Activated CD4-positive, alpha-beta T cell treated with anti-CD3 and anti-CD28 coated beads, Interleukin-2, Interleukin-4, amounts not matched to agents 100 ng/mL and 50 ng/mL, durations not matched to agents 16 hours and 8 hours (primary cell): ENCODE data around the gene ZFYVE21.
A peak's percentile ranks its signal among the peaks of the same experiment; 100 is the strongest.

ENCODE experiments used
- DNase-seq: peaks from one replicate; pipeline ENCODE4 v3.0.0-alpha.2; 2020; ENCODE audit warnings: low spot score

ZFYVE21 gene

DNA sequence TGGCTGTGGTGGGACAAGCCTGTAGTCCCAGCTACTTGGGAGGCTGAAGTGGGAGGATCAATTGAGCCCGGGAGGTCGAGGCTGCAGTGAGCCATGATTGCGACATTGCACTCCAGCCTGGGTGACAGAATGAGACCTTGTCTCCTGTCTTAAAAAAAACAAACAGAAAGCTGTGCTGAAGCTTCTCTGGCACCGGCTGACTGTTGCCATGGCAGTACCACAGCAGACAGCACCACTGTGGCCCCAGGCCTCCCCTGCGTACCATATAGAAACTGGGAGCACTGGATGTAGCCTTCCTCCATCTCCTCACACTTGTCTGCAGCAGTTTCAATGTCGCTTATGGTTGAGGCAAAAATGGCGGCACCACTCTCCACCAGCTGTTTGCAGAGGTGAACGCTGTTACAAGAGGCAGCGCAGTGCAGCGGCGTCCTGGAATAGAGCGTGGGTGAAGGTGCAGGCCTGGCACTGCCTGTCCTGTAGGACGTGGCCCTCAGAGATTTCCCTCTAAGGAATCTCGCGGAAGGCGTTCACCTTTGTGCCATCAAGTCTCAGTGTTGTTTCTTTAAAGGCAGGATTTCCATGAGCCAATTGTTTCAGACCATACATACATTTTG, 21.9 kb downstream of the ZFYVE21 start:
- no peak for DNase-seq

DNA sequence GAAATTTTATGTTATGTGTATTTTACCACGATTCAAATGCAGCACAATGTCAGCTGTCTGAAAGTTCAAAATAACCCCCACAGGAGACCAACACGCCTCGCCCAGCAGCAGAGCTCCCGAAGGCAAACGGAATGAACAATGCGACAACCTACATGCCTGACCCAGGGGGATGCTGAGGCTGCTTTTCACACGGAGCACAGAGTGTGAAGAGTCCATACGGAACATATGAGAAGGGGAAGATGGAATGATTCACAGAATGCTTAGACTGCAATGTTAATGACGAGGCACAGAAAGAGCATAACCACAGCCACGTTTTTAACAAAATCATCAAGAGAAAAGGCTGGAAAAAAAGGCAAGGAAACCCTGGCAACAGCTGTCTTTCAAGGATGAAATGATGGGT, 22.6 kb downstream of the ZFYVE21 start:
- no peak for DNase-seq

DNA sequence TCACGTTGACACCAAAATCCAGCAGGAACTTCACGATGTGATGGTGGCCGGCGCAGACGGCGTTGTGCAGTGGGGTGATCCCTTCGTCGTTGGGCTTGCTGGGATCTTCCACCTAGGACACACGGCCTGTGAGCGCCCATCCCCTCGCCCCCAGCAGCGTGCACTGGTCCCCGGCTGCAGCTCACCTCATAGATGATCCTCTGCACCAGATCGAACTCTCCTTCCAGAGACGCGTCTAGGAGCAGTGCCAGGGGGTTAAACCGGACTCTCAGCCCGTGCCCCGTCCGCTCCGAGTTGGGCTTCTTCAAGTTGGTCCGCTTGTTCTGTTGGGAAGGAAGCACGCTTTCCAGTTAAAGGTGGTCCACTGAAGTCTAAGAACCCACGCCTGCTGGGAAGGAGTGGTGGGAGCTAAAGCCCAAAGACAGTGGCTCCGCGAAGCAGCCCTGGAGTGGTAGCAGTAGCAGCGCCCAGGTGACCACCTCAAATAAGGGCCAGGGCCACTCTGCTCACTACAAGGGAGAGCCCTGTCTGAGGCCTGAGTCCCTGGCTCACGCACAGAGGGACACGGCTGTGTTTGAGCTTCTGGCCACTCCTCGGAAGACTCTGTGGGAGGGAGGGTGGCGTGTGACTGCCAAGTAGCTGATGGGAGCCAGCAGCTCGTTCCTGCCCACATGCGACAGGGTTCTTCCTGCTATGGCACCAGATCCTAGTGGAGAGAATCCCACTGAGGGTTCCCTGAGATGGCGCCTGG, 23.3 kb downstream of the ZFYVE21 start:
- no peak for DNase-seq

DNA sequence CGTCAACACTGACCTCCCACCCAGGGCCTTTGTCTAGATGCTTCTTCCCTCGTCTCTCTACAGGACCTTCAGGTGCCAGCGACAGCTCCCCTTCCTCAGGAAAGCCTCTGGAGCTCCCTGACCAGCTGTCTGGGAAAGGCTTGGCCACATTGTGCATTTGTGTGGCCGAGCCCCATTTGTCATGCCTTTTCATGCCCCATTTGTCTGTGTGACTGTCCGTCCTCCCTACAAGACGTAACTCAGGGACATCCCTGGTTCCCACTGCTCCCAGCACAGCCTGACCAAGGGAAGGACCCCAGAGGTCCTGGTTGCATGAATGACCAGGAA, 23.8 kb downstream of the ZFYVE21 start:
- DNase-seq = no peak

DNA sequence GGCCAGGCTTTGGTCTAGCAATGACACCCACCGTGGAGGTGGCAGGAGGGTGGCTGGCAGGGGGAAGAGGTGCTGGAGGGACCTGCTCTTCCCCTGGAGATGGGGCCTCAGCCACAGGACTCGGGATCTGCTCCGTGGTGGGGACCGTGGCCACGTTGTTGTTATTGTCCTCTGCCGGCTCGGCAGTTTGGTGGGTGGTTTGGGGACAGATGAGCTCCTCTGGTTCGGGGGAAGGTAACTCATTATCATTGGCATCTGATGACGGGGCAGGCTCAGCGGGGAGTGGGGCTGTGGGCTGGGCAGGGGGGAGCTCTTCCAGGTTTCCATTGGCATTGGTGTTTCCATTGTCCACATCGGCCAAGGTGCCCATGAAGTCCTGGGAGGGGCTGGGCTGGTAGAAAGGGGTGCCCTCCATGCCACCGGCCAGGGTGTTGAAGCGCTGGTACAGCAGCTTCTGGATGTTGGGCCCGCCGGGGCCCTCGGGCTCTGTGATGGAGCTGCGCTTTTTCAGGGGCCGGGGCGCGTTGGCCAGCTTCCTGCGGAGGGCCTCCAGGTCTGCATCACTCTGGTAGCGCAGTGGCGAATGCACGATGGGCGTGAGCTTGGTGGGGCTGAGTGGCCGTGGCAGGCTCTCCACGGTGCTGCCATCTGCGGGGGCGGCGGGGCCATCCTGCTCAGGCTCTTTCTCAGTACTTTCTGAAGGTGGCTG, 24.3 kb downstream of the ZFYVE21 start:
- no peak for DNase-seq

DNA sequence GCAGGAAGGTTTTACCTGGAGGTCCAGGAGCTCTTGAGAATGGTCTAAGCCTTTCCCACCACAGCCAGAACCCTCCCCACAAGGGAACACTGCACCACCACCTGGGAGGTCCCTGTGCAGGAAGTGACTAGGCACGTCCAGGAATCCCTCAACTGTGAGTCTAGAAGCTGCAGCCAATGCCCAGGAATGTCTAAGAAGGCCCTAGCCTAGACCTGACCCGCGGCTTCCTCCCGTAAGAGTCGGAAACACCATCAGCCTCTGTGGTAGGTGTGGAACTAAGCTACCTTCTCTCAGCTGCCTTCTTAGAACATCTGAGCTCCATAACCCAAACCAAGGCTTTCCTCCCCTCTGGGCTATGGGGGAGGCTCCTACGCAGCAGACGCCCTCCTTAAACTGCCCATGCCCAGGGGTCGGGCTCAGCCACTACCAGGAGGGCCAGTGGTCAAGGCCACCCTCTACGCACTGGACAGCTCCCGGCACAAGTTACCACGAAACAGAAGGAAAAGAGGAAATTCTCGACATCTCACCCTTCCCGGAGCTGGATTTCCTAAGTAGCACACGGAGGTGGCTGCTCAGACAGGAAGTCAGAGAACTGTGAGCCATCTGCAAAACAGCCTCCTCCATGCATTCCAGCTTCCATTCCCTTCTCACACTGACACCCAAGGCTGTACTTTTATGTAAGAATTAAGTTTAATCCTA, 25.5 kb downstream of the ZFYVE21 start:
- no peak for DNase-seq

DNA sequence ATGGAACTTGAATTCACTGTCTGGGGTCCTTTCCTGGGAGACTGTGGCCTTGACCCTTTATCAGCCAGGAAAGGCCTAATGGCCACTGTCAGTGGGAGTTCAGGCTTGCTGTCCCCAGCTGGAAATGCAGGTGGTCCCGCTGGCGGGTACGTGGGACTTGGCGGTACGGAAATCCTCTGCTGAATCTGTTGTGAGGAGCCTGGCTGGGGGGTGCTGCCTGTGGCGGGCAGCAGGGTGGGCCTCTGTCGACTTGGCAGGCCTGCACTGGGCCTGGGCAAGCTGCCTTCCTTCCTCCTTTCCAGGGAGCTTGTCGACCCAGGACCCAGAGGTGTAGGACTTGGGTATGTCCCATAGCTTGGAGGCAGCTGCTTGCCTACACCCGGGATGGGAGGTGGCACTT, 26.3 kb downstream of the ZFYVE21 start:
- DNase-seq = no peak

DNA sequence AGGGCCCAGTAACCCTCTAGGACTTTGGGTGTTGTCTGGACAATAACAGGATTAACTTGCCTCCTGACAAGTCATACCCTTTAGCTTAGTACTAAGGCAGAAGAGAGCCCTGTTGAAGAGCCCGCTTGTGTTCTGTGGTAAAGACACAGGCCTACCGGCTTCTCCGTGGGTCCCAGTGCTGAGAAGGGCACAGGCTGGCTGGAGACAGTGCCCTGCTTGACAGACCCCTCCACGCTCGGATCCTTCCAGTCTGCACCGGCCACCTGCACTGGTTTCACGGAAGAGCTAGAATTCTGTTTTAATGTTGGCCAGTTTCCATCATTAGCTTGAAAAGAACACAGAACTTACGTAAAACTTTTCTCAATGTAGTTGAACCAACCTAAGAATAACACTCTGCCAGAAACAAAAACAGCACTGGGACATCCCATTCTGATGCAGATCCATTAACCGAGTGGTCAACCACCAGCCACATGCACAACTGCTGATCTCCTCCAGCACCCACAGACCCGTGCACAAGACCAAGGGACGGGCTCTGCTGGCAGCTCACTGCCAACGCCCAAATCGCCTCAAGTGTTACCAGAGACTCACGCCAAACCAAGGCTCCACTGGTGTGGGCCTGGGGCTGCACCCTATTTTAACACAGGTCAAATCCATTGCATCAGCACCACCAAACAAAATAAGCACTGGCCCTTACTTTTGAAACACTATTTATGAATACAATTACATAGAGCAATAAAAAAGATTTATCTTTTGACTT, 27.1 kb downstream of the ZFYVE21 start:
- DNase-seq = no peak

DNA sequence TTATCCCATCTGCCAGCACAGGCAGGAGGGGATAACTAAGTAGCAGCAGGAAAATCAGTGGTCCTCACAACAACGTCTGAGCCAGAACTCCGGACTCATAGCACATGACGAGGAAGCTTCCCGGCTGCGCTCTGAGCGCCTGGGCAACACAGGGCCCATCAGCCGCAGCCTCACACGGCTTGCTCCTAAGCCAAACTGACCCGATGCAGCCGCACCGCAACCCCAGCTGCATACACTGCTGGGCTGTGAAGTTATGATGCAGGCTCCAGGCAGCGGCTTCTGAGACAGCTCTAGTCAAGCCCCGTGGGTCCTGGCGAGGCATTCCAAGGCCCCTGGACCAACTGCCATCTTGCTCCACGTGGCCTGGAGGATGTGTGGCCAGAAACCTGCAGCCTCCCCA, 28.1 kb downstream of the ZFYVE21 start:
- no peak for DNase-seq

DNA sequence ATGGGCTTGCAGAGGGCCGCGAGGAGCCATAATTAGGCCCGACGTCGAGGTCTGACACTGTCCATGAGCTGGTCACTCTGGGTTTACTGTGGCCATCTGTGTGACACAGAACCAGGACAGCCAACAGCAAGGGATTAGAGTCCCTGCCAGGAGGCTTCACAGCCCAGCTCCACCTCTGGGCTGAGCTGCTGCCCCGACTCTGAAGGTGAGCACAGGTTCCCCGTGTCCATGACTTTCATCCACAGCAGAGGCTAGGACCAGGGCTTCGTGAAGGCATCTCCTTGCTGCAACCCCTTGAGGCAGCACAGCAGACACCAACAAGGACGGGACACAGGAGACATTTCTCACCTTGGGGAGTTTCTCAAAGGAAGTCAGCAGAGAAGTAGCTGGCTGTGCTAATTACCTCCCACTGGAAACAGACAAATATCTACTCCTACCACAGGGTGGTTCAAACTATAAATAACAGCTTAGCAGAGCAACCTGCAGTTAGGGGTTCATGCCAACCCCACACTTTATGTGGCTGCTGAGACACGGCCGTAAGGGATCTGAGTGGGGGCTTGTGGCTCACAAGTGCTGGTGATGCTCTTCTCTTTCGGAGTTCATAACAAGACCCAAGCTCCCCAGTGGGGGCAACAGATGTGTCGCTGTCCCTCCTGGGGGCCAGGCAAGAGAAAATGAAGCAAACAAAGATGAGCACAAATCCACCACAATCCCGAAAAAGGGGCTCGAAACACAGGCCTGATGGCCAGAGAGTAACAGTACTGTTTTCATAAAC, 29.2 kb downstream of the ZFYVE21 start:
- DNase-seq = no peak

DNA sequence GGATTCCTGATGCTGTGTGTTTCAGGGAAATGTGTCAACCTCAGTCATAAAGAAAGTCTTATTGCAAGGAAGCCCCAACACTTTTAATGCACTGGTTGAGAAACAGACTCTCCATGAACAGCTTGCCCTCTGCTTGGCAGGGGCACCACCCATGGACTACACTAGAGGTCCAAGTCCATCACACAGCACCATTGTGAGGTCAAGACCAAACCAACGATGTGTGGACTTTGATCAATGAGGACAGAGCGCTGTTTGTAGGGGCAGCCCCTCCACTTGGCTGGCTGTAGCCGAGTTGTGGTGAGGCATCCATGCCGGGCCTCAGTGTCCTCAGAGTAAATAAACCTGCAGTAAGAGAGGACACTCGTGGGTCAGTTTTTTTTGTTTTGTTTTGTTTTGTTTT, 29.8 kb downstream of the ZFYVE21 start:
- no peak for DNase-seq

DNA sequence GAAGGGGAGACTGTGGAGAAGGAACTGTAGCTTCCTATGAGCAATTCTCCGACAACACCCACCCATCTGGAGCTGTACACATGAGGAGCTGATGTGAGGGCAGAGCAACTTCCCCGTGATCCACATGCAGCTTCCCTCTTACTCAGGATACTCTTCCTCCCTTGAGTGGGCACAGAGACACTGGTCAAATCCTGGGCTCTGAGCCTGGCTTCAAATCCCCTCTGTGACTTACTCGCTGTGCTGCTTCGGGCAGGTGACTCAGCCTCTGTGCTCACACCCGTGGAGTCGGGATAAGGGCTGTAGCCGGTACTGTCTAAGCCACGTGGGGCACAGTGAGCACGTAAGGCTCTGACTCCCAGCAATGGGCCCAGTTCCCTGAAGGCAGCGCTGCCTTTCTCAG, 31.1 kb downstream of the ZFYVE21 start:
- DNase-seq = no peak

DNA sequence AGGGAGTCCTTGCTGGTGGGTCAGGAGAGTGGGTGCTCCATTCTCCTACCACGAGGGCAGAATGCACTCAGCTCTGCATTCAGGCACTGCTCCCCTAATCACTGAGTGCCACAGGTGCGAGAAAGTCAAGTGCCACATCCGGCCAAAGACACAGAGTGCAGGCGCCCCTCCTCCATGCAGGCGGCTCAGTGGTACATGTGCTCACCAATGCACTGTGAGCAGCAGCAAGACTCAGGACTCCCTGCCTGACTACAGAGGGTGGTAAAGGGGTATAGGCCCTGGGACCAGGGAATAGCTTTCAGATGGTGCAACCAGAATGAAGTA, 32.9 kb downstream of the ZFYVE21 start:
- peak; percentile 51 for DNase-seq

DNA sequence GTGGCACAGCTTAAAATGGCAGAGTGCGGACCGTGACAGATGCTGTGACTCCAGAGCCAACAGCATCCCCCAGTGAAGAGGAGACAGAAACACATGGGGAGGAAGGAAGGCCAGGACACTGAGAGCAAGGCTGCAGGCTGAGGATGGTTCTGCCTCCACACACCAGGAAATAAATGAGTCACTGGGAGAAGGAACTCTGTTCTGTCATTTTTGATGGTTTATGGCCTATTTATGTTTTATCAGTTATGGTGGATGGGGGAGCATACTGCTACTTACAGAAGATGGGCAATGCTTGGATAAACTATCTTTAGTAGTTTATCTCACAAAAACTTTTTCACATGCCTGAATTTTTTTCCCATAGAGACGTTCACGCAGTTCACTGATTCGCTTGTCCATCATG, 33.8 kb downstream of the ZFYVE21 start:
- DNase-seq = no peak

DNA sequence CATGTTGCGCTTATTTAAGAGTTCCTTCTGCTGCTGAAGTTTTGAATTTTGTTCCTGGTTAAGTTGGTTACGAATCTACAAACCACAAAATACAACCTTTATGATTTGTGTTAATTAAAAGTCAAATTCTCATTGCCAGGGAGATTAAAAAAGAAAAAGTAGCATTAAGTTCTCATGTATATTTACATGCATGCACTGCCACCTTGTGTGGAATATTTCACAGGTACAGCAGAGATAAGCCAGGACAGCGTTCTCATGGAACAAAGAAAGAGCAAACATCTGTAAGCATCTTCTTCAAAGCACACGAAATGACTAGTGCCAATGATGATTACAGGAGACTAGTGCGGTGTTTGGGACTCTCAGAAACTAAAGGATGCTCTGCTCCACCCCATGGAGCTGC, 34.2 kb downstream of the ZFYVE21 start:
- DNase-seq = no peak

DNA sequence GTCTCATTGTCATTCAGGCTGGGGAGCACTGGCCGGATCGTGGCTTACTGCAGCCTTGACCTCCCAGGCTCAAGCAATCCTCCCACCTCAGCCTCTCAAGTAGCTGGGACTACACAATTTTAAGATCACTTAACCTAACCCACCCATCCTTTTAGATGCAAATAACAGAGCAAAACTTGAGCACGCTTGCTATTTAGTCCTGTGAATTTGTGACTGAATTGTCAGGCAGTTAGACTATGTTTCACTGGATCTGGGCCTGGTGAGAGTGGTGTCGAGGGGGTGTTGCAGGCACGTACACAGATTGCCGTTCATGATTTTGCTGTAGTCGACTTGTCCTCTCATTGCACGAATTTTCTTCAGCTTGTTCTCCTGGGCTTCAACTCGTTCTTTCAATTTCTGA, 38.2 kb downstream of the ZFYVE21 start:
- no peak for DNase-seq

DNA sequence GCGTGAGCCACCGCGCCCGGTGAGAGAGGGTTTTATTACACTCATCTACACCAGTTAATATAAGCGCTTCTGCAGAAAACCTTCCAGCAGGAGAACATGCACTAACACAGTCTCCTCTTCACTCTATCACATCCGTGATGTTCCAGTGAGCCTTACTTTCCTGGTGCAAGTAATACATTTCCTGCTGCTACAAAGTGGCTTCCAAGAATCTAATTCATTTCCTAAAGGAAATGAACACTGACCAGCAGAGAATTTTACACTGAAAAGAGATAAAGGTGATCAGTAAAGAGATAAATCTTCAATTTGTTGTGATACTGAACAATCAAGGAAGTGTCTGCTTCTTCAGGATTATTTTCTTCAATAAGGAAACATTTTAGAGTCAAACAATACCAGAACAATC, 39.5 kb downstream of the ZFYVE21 start:
- DNase-seq = no peak

DNA sequence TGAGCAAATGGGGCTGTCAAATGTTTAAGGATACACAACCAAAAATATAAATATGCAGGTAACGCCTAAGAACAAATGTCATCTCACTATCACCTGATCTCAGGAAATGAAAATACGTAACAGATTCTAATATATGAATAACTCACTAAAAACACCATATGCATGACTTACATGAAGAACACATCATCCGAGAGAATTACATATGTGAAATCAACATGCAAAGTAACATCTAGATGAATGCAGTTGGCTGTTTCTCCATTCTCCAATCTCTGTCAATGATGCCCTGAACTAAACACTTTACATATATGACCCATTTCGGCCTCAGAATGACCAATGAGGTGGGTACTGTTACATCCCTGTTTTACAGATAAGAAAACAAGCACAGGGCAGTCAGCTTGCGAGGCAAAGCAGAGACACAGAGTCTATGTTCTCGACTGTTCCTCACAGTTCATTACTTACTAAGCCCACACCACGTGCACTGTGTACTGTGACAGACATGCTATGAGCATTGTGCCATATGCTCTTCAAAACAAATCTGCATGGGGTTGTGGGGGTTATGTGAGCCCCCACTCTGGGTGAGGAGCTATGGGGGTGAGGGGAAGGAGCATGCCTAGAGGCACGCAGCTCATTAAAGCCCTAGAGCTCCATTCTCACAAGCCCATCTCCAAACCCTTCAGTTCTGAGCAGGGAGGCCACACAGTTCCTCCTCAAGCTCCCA, 42.6 kb downstream of the ZFYVE21 start:
- DNase-seq = no peak

DNA sequence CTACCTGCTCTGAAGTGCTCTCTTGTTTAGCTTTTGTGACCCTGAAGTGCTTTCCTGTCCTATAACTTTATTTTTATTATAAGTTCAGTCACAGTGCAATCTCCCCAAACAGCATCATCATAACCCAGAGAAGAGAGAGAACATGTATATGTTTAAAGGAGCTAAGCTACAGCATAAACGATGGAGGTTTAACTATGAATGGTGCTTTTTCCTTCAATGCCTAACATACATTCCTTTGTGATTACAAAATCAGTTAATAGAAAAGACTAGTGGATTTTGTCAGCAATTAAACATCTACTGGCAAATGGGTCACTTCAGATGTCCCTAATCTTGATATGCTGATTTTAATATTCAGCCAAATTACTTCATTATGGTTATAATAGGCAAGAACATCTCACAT, 46.4 kb downstream of the ZFYVE21 start:
- no peak for DNase-seq

DNA sequence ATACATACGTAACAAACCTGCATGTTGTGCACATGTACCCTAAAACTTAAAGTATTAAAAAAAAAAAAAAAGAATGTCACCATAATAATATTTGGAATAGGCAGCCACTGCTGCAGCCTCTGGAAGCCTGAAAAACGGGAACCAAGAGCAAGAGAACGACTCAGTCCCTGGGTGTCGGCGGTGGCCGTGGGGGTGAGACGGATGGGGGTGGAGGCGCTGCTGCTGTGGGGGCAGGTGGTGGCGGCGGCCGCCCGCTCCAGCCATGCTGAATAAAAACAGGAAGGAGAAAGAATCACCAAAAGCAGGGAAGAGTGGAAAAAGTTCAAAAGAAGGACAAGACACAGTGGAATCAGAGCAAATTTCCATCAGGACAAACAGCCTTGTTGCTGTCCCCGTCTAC, 46.9 kb downstream of the ZFYVE21 start:
- DNase-seq = no peak
